8988T (cell line): Measurements from ENCODE around the gene TSHZ1.

Experiments used
- DNase-seq: peaks from one replicate; pipeline ENCODE4 v3.0.0; 2011

The TSHZ1 gene

DNA sequence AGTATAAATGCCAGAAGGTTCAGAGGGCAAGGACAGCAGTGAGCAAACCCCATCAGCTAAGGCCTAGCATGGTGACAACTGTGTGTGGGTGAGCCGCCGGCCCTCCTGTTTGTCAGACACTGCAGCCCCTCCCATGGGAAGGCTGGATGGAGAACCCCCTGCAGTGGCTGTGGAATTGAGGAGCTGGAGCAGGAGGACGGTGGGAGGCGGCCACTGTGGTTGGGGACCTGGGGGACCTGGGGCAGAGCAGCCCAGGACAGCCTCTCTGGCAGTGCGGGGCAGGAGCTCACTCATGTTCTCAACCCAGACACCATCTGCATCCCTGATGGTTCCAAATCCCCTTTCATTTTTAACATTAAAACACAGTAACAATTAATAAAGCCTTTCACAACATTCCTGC, 68.8 kb downstream of the TSHZ1 start:
- no peak for DNase-seq

- DNase-seq, result no peak
Measured at GRCh38 chr18:75280427-75281280, 70.1 kb downstream of the TSHZ1 start.

- no peak for DNase-seq
Measured at GRCh38 chr18:75282746-75283145, 72.1 kb downstream of the TSHZ1 start.

- DNase-seq, result no peak
Measured at GRCh38 chr18:75283731-75284130, 73.1 kb downstream of the TSHZ1 start.

GRCh38 chr18:75284566-75284965, 74.0 kb downstream of the TSHZ1 start:
- no peak for DNase-seq

- no peak for DNase-seq
Measured at GRCh38 chr18:75285876-75286275, 75.3 kb downstream of the TSHZ1 start.

GRCh38 chr18:75287006-75287405, 76.4 kb downstream of the TSHZ1 start:
- DNase-seq, result no peak

- DNase-seq, result no peak
Measured at GRCh38 chr18:75287700-75288099, 77.1 kb downstream of the TSHZ1 start.

GRCh38 chr18:75289761-75290160, 79.2 kb downstream of the TSHZ1 start:
- no peak for DNase-seq

DNA sequence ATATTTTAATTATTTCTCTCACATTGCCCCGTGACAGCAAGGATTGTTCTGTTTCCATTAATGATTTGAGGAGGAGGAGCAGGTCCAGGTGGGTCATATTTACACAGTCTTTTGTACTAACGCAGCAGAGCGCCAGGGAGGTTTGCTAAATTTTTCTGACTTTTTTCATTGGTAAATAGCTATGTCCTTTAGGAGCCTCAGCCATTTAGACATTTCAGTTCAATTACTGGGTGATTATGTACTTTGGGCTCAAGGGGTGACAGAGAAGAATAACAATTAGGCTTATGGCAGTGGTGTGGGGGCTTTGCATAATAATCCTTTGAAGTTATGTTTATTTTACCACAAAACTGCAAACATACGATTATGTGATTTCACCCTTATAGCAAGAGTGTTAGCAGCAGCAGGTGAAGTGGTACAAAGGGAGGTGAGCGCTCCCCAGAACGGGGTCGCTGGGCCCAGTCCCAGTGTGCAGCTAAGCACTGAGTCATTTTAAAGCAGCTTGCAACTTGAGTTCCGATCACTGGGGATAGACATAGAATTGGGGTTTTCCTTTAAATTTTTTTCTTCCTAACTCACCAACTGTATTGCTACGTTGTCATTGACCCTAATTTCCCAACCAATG, 80.3 kb downstream of the TSHZ1 start:
- DNase-seq, result no peak

- no peak for DNase-seq
Measured at GRCh38 chr18:75291460-75291859, 80.9 kb downstream of the TSHZ1 start.

DNA sequence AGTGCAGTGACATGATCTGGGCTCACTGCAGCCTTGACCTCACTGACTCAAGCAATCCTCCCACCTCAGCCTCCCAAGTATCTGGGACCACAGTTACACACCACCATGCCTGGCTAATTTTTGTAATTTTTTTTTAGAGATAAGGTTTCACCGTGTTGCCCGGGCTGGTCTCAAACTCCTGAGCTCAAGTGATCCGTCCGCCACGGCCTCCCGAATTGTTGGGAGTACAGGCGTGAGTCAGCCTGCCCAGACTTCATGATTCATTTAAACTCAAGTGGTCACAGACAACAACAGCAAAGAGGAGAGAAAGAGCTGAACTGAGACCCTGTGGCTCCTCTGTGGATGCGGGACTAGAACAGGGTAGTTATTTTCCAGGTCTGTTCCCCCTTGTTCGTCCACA, 83.0 kb downstream of the TSHZ1 start:
- no peak for DNase-seq

DNA sequence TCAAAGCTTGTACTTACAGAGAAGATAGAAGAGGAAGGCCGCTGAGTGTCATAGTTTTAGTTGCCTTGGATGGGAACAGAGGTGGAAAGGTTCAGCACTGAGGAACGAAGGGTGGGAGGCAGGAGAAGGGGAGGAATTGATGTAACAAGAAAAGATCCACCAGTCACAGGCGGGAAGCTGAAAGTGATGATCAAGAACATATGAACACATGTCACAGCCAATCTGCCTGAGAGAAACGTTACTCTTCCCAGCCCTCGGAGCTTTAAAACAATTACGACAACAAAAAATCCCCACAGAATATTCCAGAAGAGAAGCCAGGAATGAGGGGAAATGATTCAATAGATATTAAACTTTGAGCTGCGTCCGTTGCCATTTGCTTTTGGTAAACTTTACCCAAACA, 87.1 kb downstream of the TSHZ1 start:
- DNase-seq, result no peak

GRCh38 chr18:75304678-75305557, 94.3 kb downstream of the TSHZ1 start:
- no peak for DNase-seq

DNA sequence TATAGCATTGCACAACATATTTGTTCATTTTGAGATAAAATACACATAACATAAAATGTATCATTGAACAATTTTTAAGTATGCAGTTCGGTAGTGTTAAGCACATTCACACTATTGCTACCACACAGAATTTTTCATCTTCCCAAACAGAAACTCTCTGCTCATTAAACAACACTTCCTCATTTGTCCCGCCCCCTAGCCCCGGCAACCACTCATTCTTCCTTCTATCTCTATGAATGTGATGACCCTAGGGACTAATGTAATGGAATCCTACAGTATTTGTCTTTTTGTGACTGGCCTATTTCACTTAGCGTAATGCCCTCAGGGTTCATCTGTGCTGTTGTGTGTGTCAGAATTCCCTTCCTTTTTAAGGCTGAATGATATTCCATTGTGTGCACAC, 95.4 kb downstream of the TSHZ1 start:
- DNase-seq, result no peak

- DNase-seq, result no peak
Measured at GRCh38 chr18:75307530-75307929, 96.9 kb downstream of the TSHZ1 start.

- DNase-seq, result no peak
Measured at GRCh38 chr18:75309564-75309963, 99.0 kb downstream of the TSHZ1 start.

- DNase-seq, result no peak
Measured at GRCh38 chr18:75314117-75314516, 103.5 kb downstream of the TSHZ1 start.

- no peak for DNase-seq
Measured at GRCh38 chr18:75314606-75315005, 104.0 kb downstream of the TSHZ1 start.

- no peak for DNase-seq
Measured at GRCh38 chr18:75316223-75316622, 105.6 kb downstream of the TSHZ1 start.

DNA sequence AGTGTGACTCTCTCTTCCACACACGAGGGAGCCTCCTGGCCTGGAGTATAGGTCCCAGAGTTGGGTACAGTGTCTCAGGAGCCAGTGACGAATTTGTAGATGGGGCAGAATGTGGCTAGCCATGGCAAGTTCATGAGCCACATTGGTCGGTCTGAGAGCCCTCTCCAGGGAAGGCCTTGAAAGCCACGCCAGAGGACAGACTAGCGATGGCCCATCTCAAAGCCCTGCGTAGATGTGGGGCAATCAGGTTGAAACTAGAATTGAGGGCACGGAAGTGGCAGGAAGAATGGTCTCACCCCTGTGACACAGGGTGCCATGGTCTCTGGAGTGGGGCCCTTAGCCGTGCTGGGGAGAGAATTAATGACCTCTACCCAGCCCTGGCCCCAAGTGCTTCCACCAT, 106.2 kb downstream of the TSHZ1 start:
- no peak for DNase-seq

GRCh38 chr18:75317300-75317699, 106.7 kb downstream of the TSHZ1 start:
- no peak for DNase-seq

GRCh38 chr18:75317703-75318102, 107.1 kb downstream of the TSHZ1 start:
- DNase-seq, result no peak

- DNase-seq, result no peak
Measured at GRCh38 chr18:75319905-75320304, 109.3 kb downstream of the TSHZ1 start.
